Activated CD8-positive, alpha-beta memory T cell treated with anti-CD3 and anti-CD28 coated beads, Interleukin-2, amount 10 ng/mL, durations not matched to agents 7 days and 5 days (primary cell): Measurements from ENCODE around the gene SORCS2. TPM values are rescaled to one million over a fixed set of nuclear protein-coding genes. Genes with fewer than 3 reads are reported as not detected.

Source experiments
- ATAC-seq: fragments of 150-1000 bp; cut with Tn5 transposase; one replicate; pipeline ENCODE4 v1.10.0; 2021; ENCODE audit warnings: moderate library complexity
- CTCF ChIA-PET: fragments of 350-600 bp; sonication (Branson Sonifier 250); formaldehyde crosslinking; loops from one replicate; lab custom pipeline; 2021; ENCODE audit warnings: antibody characterized with exemption; lab: Charles Lee
- DNase-seq: peaks from one replicate; pipeline ENCODE4 v3.0.0-alpha.2; 2020
- H3K27ac Mint-ChIP-seq: one replicate; pipeline ENCODE4 v1.8.0; 2021; ENCODE audit warnings: mild to moderate bottlenecking, mixed read lengths
- H3K27me3 Mint-ChIP-seq: one replicate; pipeline ENCODE4 v1.8.0; 2021; ENCODE audit warnings: mixed read lengths
- H3K36me3 Mint-ChIP-seq: one replicate; pipeline ENCODE4 v1.8.0; 2021; ENCODE audit warnings: mild to moderate bottlenecking, mixed read lengths
- H3K4me1 Mint-ChIP-seq: one replicate; pipeline ENCODE4 v1.8.0; 2021; ENCODE audit warnings: mixed read lengths
- H3K4me3 Mint-ChIP-seq: one replicate; pipeline ENCODE4 v1.8.0; 2021; ENCODE audit warnings: mild to moderate bottlenecking, moderate library complexity, mixed read lengths
- H3K9me3 Mint-ChIP-seq: one replicate; pipeline ENCODE4 v1.8.0; 2022; ENCODE audit warnings: low read depth, mixed read lengths
- total RNA-seq, 2 experiments: library from RNA; stranded (reverse); gene quantifications; one replicate each; pipeline ENCODE4 v1.2.3, GENCODE V29; 2021

SORCS2 gene
- total RNA-seq, 2 experiments from 2014 or later, result 0.05 to 0.06 TPM

GRCh38 chr4:7733201-7733600 is 540.9 kb downstream of the SORCS2 start:
- Mint-ChIP-seq H3K4me1 (no peaks in the 10 kb centered on the region), H3K4me3 (no peak overlapping the region)
- no peak for DNase-seq

GRCh38 chr4:7733801-7734650 is 541.7 kb downstream of the SORCS2 start:
- Mint-ChIP-seq H3K27ac (no peak overlapping the region), H3K4me3 (no peak overlapping the region), H3K27me3 (no peaks in the 10 kb centered on the region), H3K9me3 (no peaks in the 10 kb centered on the region), H3K4me1 (no peaks in the 10 kb centered on the region), H3K36me3 (no peaks in the 10 kb centered on the region)
- DNase-seq (no peak), ATAC-seq (no peak)
- CTCF ChIA-PET, result no interaction called here

More at GRCh38 chr4:7733201-7733600, 540.9 kb downstream of the SORCS2 start:
- H3K27me3 Mint-ChIP-seq, result no peaks in the 10 kb centered on the region
- no peaks in the 10 kb centered on the region for H3K9me3 Mint-ChIP-seq
- H3K36me3 Mint-ChIP-seq, result no peaks in the 10 kb centered on the region
- CTCF ChIA-PET, result no interaction called here
- ATAC-seq, result no peak
- no peak overlapping the region for H3K27ac Mint-ChIP-seq

GRCh38 chr4:7734651-7735260 is 542.4 kb downstream of the SORCS2 start:
- no peak overlapping the region for H3K4me3 Mint-ChIP-seq
- H3K9me3 Mint-ChIP-seq, result no peaks in the 10 kb centered on the region
- no peaks in the 10 kb centered on the region for H3K27me3 Mint-ChIP-seq
- ATAC-seq, result no peak
- no peak for DNase-seq
- CTCF ChIA-PET, result no interaction called here
- H3K36me3 Mint-ChIP-seq, result no peaks in the 10 kb centered on the region
- no peak overlapping the region for H3K27ac Mint-ChIP-seq
- H3K4me1 Mint-ChIP-seq, result no peaks in the 10 kb centered on the region

GRCh38 chr4:7735395-7735794 is 543.1 kb downstream of the SORCS2 start:
- ATAC-seq (no peak), DNase-seq (no peak)
- Mint-ChIP-seq H3K4me1 (no peaks in the 10 kb centered on the region), H3K27me3 (no peaks in the 10 kb centered on the region), H3K27ac (no peak overlapping the region), H3K4me3 (no peak overlapping the region), H3K36me3 (no peaks in the 10 kb centered on the region), H3K9me3 (no peaks in the 10 kb centered on the region)
- CTCF ChIA-PET, result no interaction called here

GRCh38 chr4:7735961-7736360 is 543.6 kb downstream of the SORCS2 start:
- CTCF ChIA-PET, result no interaction called here
- DNase-seq, result no peak
- Mint-ChIP-seq H3K36me3 (no peaks in the 10 kb centered on the region), H3K4me3 (no peak overlapping the region), H3K9me3 (no peaks in the 10 kb centered on the region), H3K4me1 (no peaks in the 10 kb centered on the region), H3K27ac (no peak overlapping the region), H3K27me3 (no peaks in the 10 kb centered on the region)
- ATAC-seq, result no peak

GRCh38 chr4:7736436-7737267 is 544.3 kb downstream of the SORCS2 start:
- CTCF ChIA-PET, result no interaction called here
- Mint-ChIP-seq H3K9me3 (no peaks in the 10 kb centered on the region), H3K27ac (no peak overlapping the region), H3K4me1 (no peaks in the 10 kb centered on the region), H3K4me3 (no peak overlapping the region), H3K36me3 (no peaks in the 10 kb centered on the region), H3K27me3 (no peaks in the 10 kb centered on the region)
- ATAC-seq, result no peak
- no peak for DNase-seq

- Mint-ChIP-seq H3K27me3 (no peaks in the 10 kb centered on the region), H3K36me3 (no peaks in the 10 kb centered on the region), H3K4me1 (no peaks in the 10 kb centered on the region), H3K4me3 (no peak overlapping the region), H3K27ac (no peak overlapping the region), H3K9me3 (no peaks in the 10 kb centered on the region)
- CTCF ChIA-PET, result no interaction called here
- ATAC-seq, result no peak
- DNase-seq, result no peak
These were observed 544.9 kb downstream of the SORCS2 start for GRCh38 chr4:7737268-7737645.

GRCh38 chr4:7737752-7738457 is 545.6 kb downstream of the SORCS2 start:
- CTCF ChIA-PET, result no interaction called here
- Mint-ChIP-seq H3K4me1 (no peaks in the 10 kb centered on the region), H3K27me3 (no peaks in the 10 kb centered on the region), H3K4me3 (no peak overlapping the region), H3K9me3 (no peaks in the 10 kb centered on the region), H3K27ac (no peak overlapping the region), H3K36me3 (no peaks in the 10 kb centered on the region)
- DNase-seq (no peak), ATAC-seq (no peak)

GRCh38 chr4:7738458-7739076 is 546.2 kb downstream of the SORCS2 start:
- CTCF ChIA-PET, result no interaction called here
- no peak for DNase-seq

GRCh38 chr4:7739077-7739917 is 547.0 kb downstream of the SORCS2 start:
- Mint-ChIP-seq H3K9me3 (no peaks in the 10 kb centered on the region), H3K4me3 (no peak overlapping the region), H3K27ac (no peak overlapping the region), H3K4me1 (no peaks in the 10 kb centered on the region), H3K27me3 (no peaks in the 10 kb centered on the region), H3K36me3 (no peaks in the 10 kb centered on the region)
- CTCF ChIA-PET, result no interaction called here
- ATAC-seq (no peak), DNase-seq (no peak)

More at GRCh38 chr4:7738458-7739076, 546.2 kb downstream of the SORCS2 start:
- Mint-ChIP-seq H3K27ac (no peak overlapping the region), H3K9me3 (no peaks in the 10 kb centered on the region), H3K4me1 (no peaks in the 10 kb centered on the region), H3K36me3 (no peaks in the 10 kb centered on the region), H3K4me3 (no peak overlapping the region), H3K27me3 (no peaks in the 10 kb centered on the region)
- no peak for ATAC-seq

GRCh38 chr4:7739918-7740865 is 547.9 kb downstream of the SORCS2 start:
- Mint-ChIP-seq H3K4me3 (no peak overlapping the region), H3K27me3 (no peaks in the 10 kb centered on the region), H3K27ac (no peak overlapping the region), H3K9me3 (no peaks in the 10 kb centered on the region), H3K4me1 (no peaks in the 10 kb centered on the region), H3K36me3 (no peaks in the 10 kb centered on the region)
- DNase-seq (no peak), ATAC-seq (no peak)
- CTCF ChIA-PET, result no interaction called here
